Activated naive CD4-positive, alpha-beta T cell treated with anti-CD3 and anti-CD28 coated beads, Interleukin-2, amount 50 U/mL, for 24 hours (primary cell): ENCODE data around the gene PHIP.

Experiments used
- H3K27ac Mint-ChIP-seq: one replicate; pipeline ENCODE4 v1.8.0; 2021; ENCODE audit warnings: mild to moderate bottlenecking, mixed read lengths
- H3K27me3 Mint-ChIP-seq: one replicate; pipeline ENCODE4 v1.8.0; 2021; ENCODE audit warnings: mixed read lengths
- H3K36me3 Mint-ChIP-seq: one replicate; pipeline ENCODE4 v1.8.0; 2021; ENCODE audit warnings: mixed read lengths
- H3K4me1 Mint-ChIP-seq: one replicate; pipeline ENCODE4 v1.8.0; 2021; ENCODE audit warnings: mixed read lengths
- H3K4me3 Mint-ChIP-seq: one replicate; pipeline ENCODE4 v1.8.0; 2021; ENCODE audit warnings: mild to moderate bottlenecking, mixed read lengths
- H3K9me3 Mint-ChIP-seq: one replicate; pipeline ENCODE4 v1.8.0; 2021; ENCODE audit warnings: mixed read lengths

PHIP gene

GRCh38 chr6:79042799-79043126 is 35.3 kb downstream of the PHIP start:
- Mint-ChIP-seq H3K9me3 (no peaks in the 10 kb centered on the region), H3K27ac (no peak overlapping the region), H3K4me3 (peak overlapping the region; percentile 51), H3K27me3 (no peaks in the 10 kb centered on the region), H3K4me1 (peaks cover 74% of the 10 kb centered on the region), H3K36me3 (peaks cover 24% of the 10 kb centered on the region)

- H3K9me3 Mint-ChIP-seq, result no peaks in the 10 kb centered on the region
- H3K36me3 Mint-ChIP-seq, result peaks cover 27% of the 10 kb centered on the region
- no peak overlapping the region for H3K4me3 Mint-ChIP-seq
- H3K27me3 Mint-ChIP-seq, result no peaks in the 10 kb centered on the region
- peaks cover 69% of the 10 kb centered on the region for H3K4me1 Mint-ChIP-seq
- no peak overlapping the region for H3K27ac Mint-ChIP-seq
These were observed 35.8 kb downstream of the PHIP start for GRCh38 chr6:79042088-79042798.

GRCh38 chr6:79040083-79040482 is 38.0 kb downstream of the PHIP start:
- Mint-ChIP-seq H3K36me3 (peaks cover 36% of the 10 kb centered on the region), H3K4me1 (peaks cover 65% of the 10 kb centered on the region), H3K27ac (peak overlapping the region; percentile 17), H3K27me3 (no peaks in the 10 kb centered on the region), H3K4me3 (no peak overlapping the region), H3K9me3 (no peaks in the 10 kb centered on the region)

GRCh38 chr6:79038061-79038460 is 40.0 kb downstream of the PHIP start:
- no peaks in the 10 kb centered on the region for H3K9me3 Mint-ChIP-seq
- H3K27me3 Mint-ChIP-seq, result no peaks in the 10 kb centered on the region
- H3K4me1 Mint-ChIP-seq, result peaks cover 62% of the 10 kb centered on the region
- no peak overlapping the region for H3K27ac Mint-ChIP-seq
- H3K36me3 Mint-ChIP-seq, result peaks cover 38% of the 10 kb centered on the region
- H3K4me3 Mint-ChIP-seq, result no peak overlapping the region

GRCh38 chr6:79034865-79035264 is 43.2 kb downstream of the PHIP start:
- H3K36me3 Mint-ChIP-seq, result peaks cover 44% of the 10 kb centered on the region
- no peak overlapping the region for H3K4me3 Mint-ChIP-seq
- no peaks in the 10 kb centered on the region for H3K27me3 Mint-ChIP-seq
- no peaks in the 10 kb centered on the region for H3K9me3 Mint-ChIP-seq
- no peak overlapping the region for H3K27ac Mint-ChIP-seq
- peaks cover 58% of the 10 kb centered on the region for H3K4me1 Mint-ChIP-seq

- Mint-ChIP-seq H3K4me1 (peaks cover 58% of the 10 kb centered on the region), H3K9me3 (no peaks in the 10 kb centered on the region), H3K27me3 (no peaks in the 10 kb centered on the region), H3K4me3 (no peak overlapping the region), H3K27ac (no peak overlapping the region), H3K36me3 (peaks cover 38% of the 10 kb centered on the region)
These were observed 44.8 kb downstream of the PHIP start for GRCh38 chr6:79033279-79033678.

GRCh38 chr6:79031821-79032590 is 46.0 kb downstream of the PHIP start:
- no peaks in the 10 kb centered on the region for H3K27me3 Mint-ChIP-seq
- peak overlapping the region; percentile 1 for H3K27ac Mint-ChIP-seq
- H3K4me1 Mint-ChIP-seq, result peaks cover 65% of the 10 kb centered on the region

GRCh38 chr6:79030511-79030910 is 47.5 kb downstream of the PHIP start:
- peaks cover 63% of the 10 kb centered on the region for H3K4me1 Mint-ChIP-seq
- peaks cover 26% of the 10 kb centered on the region for H3K36me3 Mint-ChIP-seq
- no peak overlapping the region for H3K27ac Mint-ChIP-seq
- H3K27me3 Mint-ChIP-seq, result no peaks in the 10 kb centered on the region
- H3K4me3 Mint-ChIP-seq, result no peak overlapping the region
- H3K9me3 Mint-ChIP-seq, result no peaks in the 10 kb centered on the region

More at GRCh38 chr6:79031821-79032590, 46.0 kb downstream of the PHIP start:
- Mint-ChIP-seq H3K9me3 (no peaks in the 10 kb centered on the region), H3K36me3 (peaks cover 34% of the 10 kb centered on the region), H3K4me3 (no peak overlapping the region)

GRCh38 chr6:79030023-79030422 is 48.0 kb downstream of the PHIP start:
- Mint-ChIP-seq H3K36me3 (peaks cover 28% of the 10 kb centered on the region), H3K27ac (peak overlapping the region; percentile 3)

GRCh38 chr6:79028641-79029314 is 49.3 kb downstream of the PHIP start:
- peaks cover 31% of the 10 kb centered on the region for H3K36me3 Mint-ChIP-seq
- no peaks in the 10 kb centered on the region for H3K27me3 Mint-ChIP-seq
- peaks cover 59% of the 10 kb centered on the region for H3K4me1 Mint-ChIP-seq
- H3K27ac Mint-ChIP-seq, result peak overlapping the region; percentile 63
- H3K4me3 Mint-ChIP-seq, result no peak overlapping the region
- H3K9me3 Mint-ChIP-seq, result no peaks in the 10 kb centered on the region

More at GRCh38 chr6:79030023-79030422, 48.0 kb downstream of the PHIP start:
- no peak overlapping the region for H3K4me3 Mint-ChIP-seq
- no peaks in the 10 kb centered on the region for H3K9me3 Mint-ChIP-seq
- no peaks in the 10 kb centered on the region for H3K27me3 Mint-ChIP-seq
- H3K4me1 Mint-ChIP-seq, result peaks cover 64% of the 10 kb centered on the region

- H3K4me1 Mint-ChIP-seq, result peaks cover 19% of the 10 kb centered on the region
- H3K27ac Mint-ChIP-seq, result no peak overlapping the region
- H3K27me3 Mint-ChIP-seq, result no peaks in the 10 kb centered on the region
- peaks cover 25% of the 10 kb centered on the region for H3K36me3 Mint-ChIP-seq
- no peaks in the 10 kb centered on the region for H3K9me3 Mint-ChIP-seq
- no peak overlapping the region for H3K4me3 Mint-ChIP-seq
These were observed 66.1 kb downstream of the PHIP start for GRCh38 chr6:79011940-79012339.

- Mint-ChIP-seq H3K4me1 (peaks cover 24% of the 10 kb centered on the region), H3K4me3 (no peak overlapping the region), H3K27me3 (no peaks in the 10 kb centered on the region), H3K36me3 (peaks cover 23% of the 10 kb centered on the region), H3K27ac (peak overlapping the region; percentile 30), H3K9me3 (no peaks in the 10 kb centered on the region)
These were observed 67.6 kb downstream of the PHIP start for GRCh38 chr6:79010422-79010821.

- peak overlapping the region; percentile 51 for H3K27ac Mint-ChIP-seq
- peaks cover 18% of the 10 kb centered on the region for H3K36me3 Mint-ChIP-seq
- no peak overlapping the region for H3K4me3 Mint-ChIP-seq
- no peaks in the 10 kb centered on the region for H3K9me3 Mint-ChIP-seq
- peaks cover 24% of the 10 kb centered on the region for H3K4me1 Mint-ChIP-seq
- H3K27me3 Mint-ChIP-seq, result no peaks in the 10 kb centered on the region
These were observed 68.2 kb downstream of the PHIP start for GRCh38 chr6:79009819-79010218.

- no peak overlapping the region for H3K4me3 Mint-ChIP-seq
- H3K36me3 Mint-ChIP-seq, result peaks cover 24% of the 10 kb centered on the region
- no peaks in the 10 kb centered on the region for H3K9me3 Mint-ChIP-seq
- H3K4me1 Mint-ChIP-seq, result peaks cover 24% of the 10 kb centered on the region
- no peak overlapping the region for H3K27ac Mint-ChIP-seq
- H3K27me3 Mint-ChIP-seq, result no peaks in the 10 kb centered on the region
These were observed 72.6 kb downstream of the PHIP start for GRCh38 chr6:79005497-79005896.

GRCh38 chr6:79005024-79005423 is 73.0 kb downstream of the PHIP start:
- Mint-ChIP-seq H3K4me3 (no peak overlapping the region), H3K27me3 (no peaks in the 10 kb centered on the region), H3K9me3 (no peaks in the 10 kb centered on the region), H3K4me1 (peaks cover 24% of the 10 kb centered on the region), H3K36me3 (peaks cover 22% of the 10 kb centered on the region), H3K27ac (no peak overlapping the region)

GRCh38 chr6:79004239-79004638 is 73.8 kb downstream of the PHIP start:
- Mint-ChIP-seq H3K9me3 (no peaks in the 10 kb centered on the region), H3K27ac (peak overlapping the region; percentile 35), H3K4me3 (no peak overlapping the region)

More at GRCh38 chr6:79004239-79004638, 73.8 kb downstream of the PHIP start:
- Mint-ChIP-seq H3K36me3 (peaks cover 19% of the 10 kb centered on the region), H3K27me3 (no peaks in the 10 kb centered on the region), H3K4me1 (peaks cover 16% of the 10 kb centered on the region)
